ENCODE results near the gene GRK4.
A peak's percentile ranks its signal among the peaks of the same experiment; 100 is the strongest.
"Not testable (repeated sequence)": the region's sequence is repeated elsewhere in the genome, so short reads cannot be mapped to it uniquely, and the experiment has no call there.

The GRK4 gene

GRCh38 chr4:3037957-3038461 lies 74.6 kb downstream of the GRK4 start:
- no peak for DNase-seq (ENCODE audit: low read depth in 1 of 2, low spot score in 1 of 2)

GRCh38 chr4:3039706-3040366 lies 76.5 kb downstream of the GRK4 start:
- no peak for DNase-seq (ENCODE audit: low read depth in 1 of 2, low spot score in 1 of 2)

GRCh38 chr4:3040452-3041191 lies 77.3 kb downstream of the GRK4 start:
- DNase-seq (ENCODE audit: low read depth in 1 of 2, low spot score in 1 of 2) = no peak

DNA sequence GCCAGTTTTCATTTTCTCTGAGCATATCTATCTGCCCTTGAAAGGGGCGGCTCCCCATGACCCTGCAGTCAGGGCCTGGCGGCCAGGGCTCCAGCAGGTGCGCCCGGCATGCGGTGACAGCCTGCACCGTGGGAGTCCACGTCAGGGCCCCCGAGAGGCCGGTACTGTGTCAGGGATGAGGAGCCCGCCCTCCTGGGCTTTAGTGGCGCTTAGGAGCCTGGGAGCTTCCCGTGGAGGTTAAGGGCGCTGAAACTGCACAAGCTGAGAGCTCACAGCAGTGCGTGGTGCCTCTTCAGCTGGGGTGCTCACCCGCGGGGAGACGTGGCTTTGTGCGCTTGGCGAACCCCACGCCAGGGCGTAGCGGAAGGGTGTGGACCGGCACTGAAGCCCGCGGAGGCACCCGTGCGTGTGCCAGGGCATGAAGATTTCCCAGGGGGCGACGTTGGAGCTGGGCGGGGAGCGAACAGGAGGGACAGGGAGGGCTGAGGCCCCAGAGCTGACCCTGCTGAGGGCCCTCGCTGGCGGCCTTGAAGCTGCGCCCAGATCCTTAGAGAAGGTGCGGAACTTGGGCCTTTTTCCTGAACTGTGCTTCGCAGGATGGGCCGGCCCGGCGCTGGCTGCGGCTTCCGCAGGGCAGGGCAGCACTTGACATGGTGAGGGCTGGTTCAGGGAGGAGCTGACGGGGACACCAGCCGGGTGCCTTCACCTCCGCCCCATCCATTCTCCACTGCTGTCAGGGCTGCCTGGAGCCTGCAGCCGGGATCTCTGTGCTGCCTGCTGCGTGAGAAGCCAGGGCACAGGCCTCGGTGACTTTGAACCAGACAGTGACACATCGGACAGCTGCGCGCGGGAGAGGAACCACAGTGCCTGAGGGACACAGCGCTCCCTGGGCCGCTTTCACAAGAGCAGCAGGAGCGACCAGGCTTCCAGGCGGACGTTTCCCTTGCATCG lies 78.1 kb downstream of the GRK4 start:
- peak in 1 of 2 donors; percentile 13 for DNase-seq (ENCODE audit: low read depth in 1 of 2, low spot score in 1 of 2)

GRCh38 chr4:3042226-3042625 lies 78.9 kb downstream of the GRK4 start:
- no peak for DNase-seq (ENCODE audit: low read depth in 1 of 2, low spot score in 1 of 2)

DNA sequence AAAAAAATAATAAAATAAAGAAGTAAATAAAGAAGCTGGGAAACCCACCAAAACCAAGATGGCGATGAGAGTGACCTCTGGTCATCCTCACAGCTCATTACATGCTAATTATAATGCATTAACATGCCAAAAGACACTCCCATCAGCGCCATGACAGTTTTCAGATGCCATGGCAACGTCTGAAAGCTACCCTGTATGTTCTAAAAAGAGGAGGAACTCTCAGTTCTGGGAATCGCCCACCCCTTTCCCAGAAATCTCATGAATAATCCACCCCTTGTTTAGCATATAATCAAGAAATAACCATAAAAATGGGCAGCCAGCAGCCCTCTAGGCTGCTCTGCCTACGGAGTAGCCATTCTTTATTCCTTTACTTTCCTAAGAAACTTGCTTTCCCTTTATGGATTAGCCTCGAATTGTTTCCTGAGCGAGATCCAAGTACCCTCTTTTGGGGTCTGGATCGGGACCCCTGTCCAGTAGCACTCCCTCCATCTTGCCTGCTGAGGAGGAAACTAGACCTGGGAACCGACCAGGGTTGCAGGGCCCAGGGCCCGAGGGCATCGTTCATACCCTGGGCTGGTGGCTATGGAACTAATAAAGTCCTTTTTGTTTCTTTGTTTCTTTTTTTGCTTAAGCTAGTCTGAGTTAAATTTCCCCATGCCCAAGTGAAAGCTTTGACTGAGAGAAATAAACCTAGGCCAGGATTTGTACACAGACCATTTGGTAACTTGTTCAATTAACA lies 80.1 kb downstream of the GRK4 start:
- no peak for DNase-seq (ENCODE audit: low read depth in 1 of 2, low spot score in 1 of 2)

DNA sequence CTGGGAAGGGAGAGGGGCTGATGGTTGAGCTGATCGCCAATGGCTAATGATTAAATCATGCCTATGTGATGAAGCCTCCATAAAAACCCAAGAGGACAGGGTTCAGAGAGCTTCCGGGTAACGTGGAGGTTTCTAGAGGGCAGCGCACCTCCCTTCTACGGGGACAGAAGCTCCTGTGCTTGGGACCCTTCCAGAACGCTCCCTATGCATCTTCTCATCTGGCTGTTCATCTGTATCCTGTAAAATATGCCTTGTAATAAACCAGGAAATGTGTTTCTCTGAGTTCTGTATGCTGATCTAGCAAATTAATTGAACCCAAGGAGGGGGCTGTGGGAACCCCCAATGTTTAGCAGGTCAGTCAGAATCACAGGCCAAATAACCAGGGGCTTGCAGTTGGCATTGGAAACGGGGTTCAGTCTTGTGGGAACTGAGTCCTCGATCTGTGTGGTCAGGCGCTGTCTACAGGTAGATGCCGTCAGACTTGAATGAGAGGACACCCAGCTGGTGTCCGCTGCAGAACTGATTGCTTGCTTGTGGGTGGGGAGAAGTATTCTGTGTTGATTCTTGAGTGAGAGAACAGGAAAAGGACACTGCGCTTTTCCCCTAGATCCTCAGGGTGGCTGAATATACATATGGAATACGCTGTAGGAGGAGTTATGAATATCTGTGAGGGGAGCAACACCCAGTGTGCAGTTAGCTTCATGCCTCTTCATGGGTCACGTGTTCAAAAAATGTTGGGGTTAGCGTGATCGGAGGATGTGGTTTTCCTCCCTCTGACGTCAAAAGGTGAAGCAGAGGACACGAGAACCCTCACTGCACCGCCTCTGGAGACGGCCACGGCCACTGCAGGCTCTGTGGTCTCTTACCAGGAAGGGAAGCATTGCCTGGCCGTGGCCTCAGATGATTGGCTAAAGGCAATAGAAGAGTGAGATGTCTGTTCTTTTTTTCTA lies 81.8 kb downstream of the GRK4 start:
- peak in 1 of 2 donors; percentile 33 for DNase-seq (ENCODE audit: low read depth in 1 of 2, low spot score in 1 of 2)

- DNase-seq (ENCODE audit: low read depth in 1 of 2, low spot score in 1 of 2) = no peak
These were observed 82.8 kb downstream of the GRK4 start for GRCh38 chr4:3046162-3046561.

GRCh38 chr4:3046623-3047022 lies 83.3 kb downstream of the GRK4 start:
- DNase-seq (ENCODE audit: low read depth in 1 of 2, low spot score in 1 of 2) = no peak

- peak; percentile 30 to 36 for DNase-seq (ENCODE audit: low read depth in 1 of 2, low spot score in 1 of 2)
These were observed 84.3 kb downstream of the GRK4 start for GRCh38 chr4:3047464-3048286.

- DNase-seq (ENCODE audit: low read depth in 1 of 2, low spot score in 1 of 2) = not testable (repeated sequence)
These were observed 87.9 kb downstream of the GRK4 start for GRCh38 chr4:3051141-3051897.

GRCh38 chr4:3054169-3054759 lies 90.9 kb downstream of the GRK4 start:
- DNase-seq (ENCODE audit: low read depth in 1 of 2, low spot score in 1 of 2) = no peak

GRCh38 chr4:3059943-3060342 lies 96.6 kb downstream of the GRK4 start:
- no peak for DNase-seq (ENCODE audit: low read depth in 1 of 2, low spot score in 1 of 2)

GRCh38 chr4:3060946-3061345 lies 97.6 kb downstream of the GRK4 start:
- no peak for DNase-seq (ENCODE audit: low read depth in 1 of 2, low spot score in 1 of 2)

- no peak for DNase-seq (ENCODE audit: low read depth in 1 of 2, low spot score in 1 of 2)
These were observed 99.1 kb downstream of the GRK4 start for GRCh38 chr4:3062471-3062870.

- no peak for DNase-seq (ENCODE audit: low read depth in 1 of 2, low spot score in 1 of 2)
These were observed 102.2 kb downstream of the GRK4 start for GRCh38 chr4:3065551-3065950.

GRCh38 chr4:3066836-3067400 lies 103.5 kb downstream of the GRK4 start:
- no peak for DNase-seq (ENCODE audit: low read depth in 1 of 2, low spot score in 1 of 2)
